Amniotic stem cell (primary cell): ENCODE data around the gene CNTNAP2.

Experiments
- DNase-seq: peaks from one replicate; lab custom pipeline; 2025; lab: John Stamatoyannopoulos, UW

The CNTNAP2 gene

GRCh38 chr7:146690987-146691386, 574.4 kb downstream of the CNTNAP2 start:
- DNase-seq, result no peak

DNA sequence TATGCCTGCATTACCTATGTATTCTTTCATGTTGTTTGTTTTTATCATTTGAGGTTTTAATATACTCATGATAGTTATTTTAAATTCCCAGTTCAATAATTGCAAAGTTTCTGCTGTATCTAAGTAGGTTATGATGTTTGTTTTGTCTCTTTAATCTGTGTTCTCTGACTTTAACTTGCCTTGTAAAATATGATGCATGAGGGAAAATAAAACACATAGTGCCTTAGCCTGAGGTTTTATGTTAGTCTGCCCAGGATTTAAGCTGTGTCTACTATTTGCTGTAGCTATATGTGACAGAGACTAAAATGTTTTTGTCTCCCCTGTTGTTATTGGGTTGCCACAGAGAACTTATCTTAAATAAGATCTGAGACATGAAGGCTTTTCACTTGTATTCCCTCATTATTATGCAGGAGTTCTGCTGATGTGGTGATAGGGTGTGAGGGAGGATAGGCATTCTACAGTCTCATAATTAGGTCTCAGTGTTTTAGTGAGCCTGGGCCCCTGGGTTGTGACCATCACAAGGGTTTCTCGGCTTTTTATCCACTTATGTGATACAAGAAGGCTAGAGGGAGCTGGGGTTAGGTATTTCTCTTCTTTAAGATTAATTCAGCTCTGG, 582.5 kb downstream of the CNTNAP2 start:
- DNase-seq, result no peak

DNA sequence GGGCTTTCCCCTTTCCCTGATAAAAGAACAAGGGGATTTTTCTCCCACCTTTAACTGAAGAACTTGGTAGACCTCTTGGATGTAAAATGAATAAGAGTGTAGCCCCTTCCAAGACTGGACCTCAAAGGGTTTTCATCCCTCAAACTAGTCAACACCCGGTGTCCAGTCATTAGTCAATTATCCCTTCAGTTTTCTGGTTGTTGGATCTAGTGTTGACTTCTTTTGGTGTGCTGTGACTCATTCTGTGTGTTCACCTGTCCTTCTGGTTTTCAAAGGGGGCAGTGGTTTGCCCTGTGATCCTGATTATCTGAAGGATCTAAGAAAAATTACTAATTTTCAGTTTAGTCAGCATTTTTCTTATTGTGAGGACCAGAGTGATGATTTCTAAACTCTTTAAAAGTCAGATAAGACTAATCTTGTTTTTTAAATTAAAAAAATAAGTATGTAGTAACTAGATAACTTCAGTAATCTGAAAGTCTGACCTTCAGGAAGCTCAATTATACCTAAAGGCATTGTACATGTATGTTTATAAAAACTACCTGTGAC, 583.5 kb downstream of the CNTNAP2 start:
- DNase-seq, result no peak

GRCh38 chr7:146701166-146701565, 584.6 kb downstream of the CNTNAP2 start:
- no peak for DNase-seq

DNA sequence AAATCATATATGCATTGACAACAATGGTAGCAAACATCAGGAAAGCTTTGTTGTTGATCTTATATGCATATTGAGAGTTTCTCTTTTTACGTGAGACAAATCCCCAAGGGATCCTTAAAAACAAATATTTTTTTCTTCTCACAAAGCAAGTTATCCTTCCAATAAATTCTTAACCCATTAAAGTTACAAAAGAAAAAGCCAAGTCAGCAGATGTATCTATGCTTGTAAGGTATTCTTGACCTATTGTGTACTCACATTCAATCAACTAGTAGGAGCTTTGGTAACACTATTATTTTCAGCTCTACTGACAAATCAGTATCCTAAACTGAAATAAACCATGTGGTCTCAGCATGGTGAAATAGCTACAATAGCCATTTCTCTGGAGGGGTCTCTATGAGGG, 586.3 kb downstream of the CNTNAP2 start:
- DNase-seq, result no peak

GRCh38 chr7:146709451-146710027, 592.9 kb downstream of the CNTNAP2 start:
- DNase-seq, result no peak

GRCh38 chr7:146713205-146713604, 596.6 kb downstream of the CNTNAP2 start:
- DNase-seq, result no peak

DNA sequence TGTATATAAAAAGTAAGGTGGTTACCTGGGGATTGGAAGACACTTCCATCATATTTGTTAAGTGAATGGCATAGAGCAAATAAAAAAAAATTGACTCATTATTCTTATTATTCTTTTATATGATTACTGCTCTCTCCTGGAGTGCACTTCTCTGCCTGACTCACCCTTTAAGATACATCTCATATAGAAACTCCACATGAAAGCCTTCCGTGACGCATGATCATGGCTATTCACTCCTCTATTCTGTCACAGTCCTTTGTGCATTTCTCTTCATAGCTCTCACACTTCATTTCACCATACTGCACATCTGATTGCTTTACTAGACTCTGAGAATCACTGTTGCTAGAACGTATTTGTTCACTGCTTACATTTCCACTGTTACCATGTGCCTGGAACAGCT, 597.3 kb downstream of the CNTNAP2 start:
- no peak for DNase-seq

- no peak for DNase-seq
These were observed 603.6 kb downstream of the CNTNAP2 start for GRCh38 chr7:146720195-146720594.

DNA sequence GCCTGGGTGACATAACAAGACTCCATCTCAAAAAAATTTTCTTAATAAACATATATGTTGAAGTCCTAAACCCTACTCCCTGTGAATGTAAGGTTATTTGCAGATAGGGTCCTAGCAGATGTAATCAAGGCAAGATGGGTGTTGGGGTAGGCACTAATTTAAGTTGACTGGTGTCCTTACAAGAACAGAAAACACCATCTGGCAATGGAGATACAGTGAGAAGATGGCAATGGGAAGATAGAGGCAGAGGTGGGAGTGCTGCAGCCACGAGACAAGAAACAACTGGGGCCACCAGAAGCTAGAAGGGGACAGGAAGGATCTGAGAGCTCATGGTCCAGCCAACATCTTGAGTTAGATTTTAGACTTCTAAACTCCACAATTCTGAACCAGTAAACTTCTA, 606.4 kb downstream of the CNTNAP2 start:
- DNase-seq, result no peak

- DNase-seq, result no peak
These were observed 608.9 kb downstream of the CNTNAP2 start for GRCh38 chr7:146725520-146725919.

- DNase-seq, result no peak
These were observed 611.5 kb downstream of the CNTNAP2 start for GRCh38 chr7:146728141-146728540.

GRCh38 chr7:146728611-146729010, 612.0 kb downstream of the CNTNAP2 start:
- DNase-seq, result no peak

- DNase-seq, result no peak
These were observed 614.6 kb downstream of the CNTNAP2 start for GRCh38 chr7:146731185-146731584.

- DNase-seq, result no peak
These were observed 619.4 kb downstream of the CNTNAP2 start for GRCh38 chr7:146735992-146736391.

DNA sequence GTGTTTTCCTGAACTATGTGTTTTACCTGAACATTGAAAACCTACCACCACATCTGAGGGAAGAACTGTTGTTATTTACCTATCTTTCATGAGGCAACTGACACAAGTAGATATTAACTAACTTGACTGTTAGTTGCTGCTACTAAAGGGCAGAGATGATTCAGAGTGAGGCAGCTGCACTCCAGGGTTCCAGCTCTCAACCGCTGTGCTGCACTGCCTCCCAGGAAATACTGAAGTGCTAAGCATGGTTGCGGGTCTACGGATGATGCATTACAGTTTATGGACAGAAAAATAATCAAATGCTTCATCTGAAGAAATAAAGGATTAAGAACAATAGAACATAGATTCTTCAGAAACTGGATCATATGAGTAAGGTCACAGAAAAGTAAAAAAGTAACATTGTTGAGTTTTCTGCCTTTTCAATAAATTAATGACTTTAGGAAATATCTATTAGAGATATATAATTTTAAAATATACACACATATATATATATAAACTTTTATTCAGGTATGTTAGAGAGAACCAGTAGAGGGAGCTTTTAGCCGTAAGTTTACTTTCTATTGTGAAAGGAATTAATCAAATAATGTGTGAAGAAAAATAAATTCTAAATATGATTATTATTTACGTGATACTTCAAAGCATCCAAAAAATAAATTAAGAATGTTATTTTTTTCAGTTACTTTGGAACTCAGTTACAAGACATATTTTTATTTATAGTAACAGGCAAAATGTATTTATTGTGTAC, 620.0 kb downstream of the CNTNAP2 start:
- DNase-seq, result no peak

DNA sequence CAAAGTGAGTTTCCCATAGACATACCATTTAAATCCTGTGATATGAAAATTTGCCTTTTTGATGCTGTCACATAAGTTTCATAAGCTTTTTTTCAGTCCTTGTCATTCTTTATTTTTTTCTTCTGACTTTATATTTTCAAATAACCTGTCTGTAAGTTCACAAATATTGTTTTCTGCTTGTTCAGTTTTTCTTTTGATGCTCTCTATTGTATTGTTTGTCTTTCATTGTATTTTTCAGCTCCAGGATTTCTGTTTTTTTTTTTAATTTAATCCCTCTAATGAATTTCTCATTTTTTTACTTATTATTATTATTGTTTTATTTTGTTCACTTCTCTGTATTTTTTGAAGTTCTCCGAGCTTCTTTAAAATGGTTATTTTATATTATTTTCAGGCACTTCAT, 623.4 kb downstream of the CNTNAP2 start:
- no peak for DNase-seq

- DNase-seq, result no peak
These were observed 625.3 kb downstream of the CNTNAP2 start for GRCh38 chr7:146741911-146742310.

DNA sequence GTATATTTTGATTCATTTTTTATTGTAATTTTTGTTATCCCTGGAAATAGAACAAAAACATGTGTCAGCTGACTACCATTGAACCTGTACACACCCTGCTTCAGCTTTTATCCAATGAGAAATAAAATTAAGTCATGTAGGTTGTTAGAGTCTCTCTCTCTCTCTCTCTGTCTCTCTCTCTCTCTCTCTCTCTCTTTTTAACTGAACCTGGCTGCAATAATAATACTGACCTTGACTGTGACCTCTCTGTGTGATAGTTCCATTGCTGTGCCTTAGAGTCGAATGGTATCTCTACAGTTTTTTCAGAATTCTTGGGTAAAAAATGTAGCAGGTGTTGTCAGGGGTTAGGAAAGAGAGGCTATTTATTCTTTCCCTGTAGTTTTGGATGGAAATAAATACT, 637.8 kb downstream of the CNTNAP2 start:
- no peak for DNase-seq

GRCh38 chr7:146755585-146755984, 639.0 kb downstream of the CNTNAP2 start:
- DNase-seq, result no peak

GRCh38 chr7:146764458-146764857, 647.9 kb downstream of the CNTNAP2 start:
- DNase-seq, result no peak

DNA sequence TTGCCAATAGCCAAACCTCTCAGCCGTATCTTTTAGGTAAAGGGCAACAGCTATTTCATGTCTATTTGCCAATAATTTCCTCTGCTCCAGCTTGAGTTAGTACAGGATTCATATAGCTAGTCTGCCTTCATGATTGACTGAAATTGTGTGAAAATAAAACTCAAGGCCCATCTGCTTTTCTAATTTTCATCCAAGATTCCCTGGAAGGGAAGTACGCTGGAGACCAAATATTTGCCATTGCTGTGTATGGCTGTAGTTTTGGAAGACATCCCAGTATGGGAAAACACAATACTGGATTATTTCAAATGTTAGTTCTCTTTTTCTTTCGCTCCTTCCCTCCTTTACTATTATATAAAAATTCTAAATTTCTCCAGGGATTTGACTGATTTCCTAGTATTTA, 652.4 kb downstream of the CNTNAP2 start:
- DNase-seq, result no peak

DNA sequence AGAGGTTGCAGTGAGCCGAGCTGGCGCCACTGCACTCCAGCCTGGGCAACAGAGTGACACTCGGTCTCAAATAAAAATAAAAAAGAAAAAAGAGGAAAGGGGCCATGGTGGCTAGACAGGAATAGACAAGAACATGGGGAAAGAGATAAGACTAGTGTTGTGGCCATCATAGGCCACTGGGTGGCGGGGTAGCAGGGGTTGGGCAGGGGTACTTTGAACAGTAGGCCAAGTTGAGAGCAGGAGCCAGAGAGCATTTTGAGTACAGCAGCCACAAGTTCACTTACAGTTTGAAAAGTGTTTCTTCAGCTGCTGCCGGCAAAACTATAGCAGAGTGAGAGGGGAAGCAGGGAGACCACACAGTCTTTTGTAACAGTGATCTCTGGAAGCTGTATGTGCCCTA, 656.0 kb downstream of the CNTNAP2 start:
- no peak for DNase-seq
